HFFc6 (cell line): Measurements from ENCODE around the gene HGS. TPM values are rescaled to one million over a fixed set of nuclear protein-coding genes. Genes with fewer than 3 reads are reported as not detected.

ENCODE experiments used
- DNase-seq: peaks from one replicate; pipeline ENCODE4 v3.0.0-alpha.2; 2018
- H3K27ac Mint-ChIP-seq: 2 replicates; pipeline ENCODE4 v1.8.0; 2020; ENCODE audit warnings: mild to moderate bottlenecking, mixed read lengths
- H3K27me3 Mint-ChIP-seq: 2 replicates; pipeline ENCODE4 v1.8.0; 2021; ENCODE audit warnings: mild to moderate bottlenecking, moderate library complexity, mixed read lengths; ENCODE audit not compliant: insufficient read depth
- H3K36me3 Mint-ChIP-seq: 2 replicates; pipeline ENCODE4 v1.8.0; 2021; ENCODE audit warnings: low read depth, mixed read lengths
- H3K4me1 Mint-ChIP-seq: 2 replicates; pipeline ENCODE4 v1.8.0; 2020; ENCODE audit warnings: low read depth, mixed read lengths
- H3K4me3 Mint-ChIP-seq: 2 replicates; pipeline ENCODE4 v1.8.0; 2020; ENCODE audit warnings: mild to moderate bottlenecking, moderate library complexity, mixed read lengths
- H3K9me3 Mint-ChIP-seq: 2 replicates; pipeline ENCODE4 v1.8.0; 2020; ENCODE audit warnings: mild to moderate bottlenecking, mixed read lengths
- microRNA-seq: library from miRNA; unstranded; fragments of <30 nt; microRNA quantifications from one replicate; pipeline ENCODE4, GENCODE V29; 2019
- total RNA-seq, 6 experiments: library from RNA; stranded (reverse); fragmentation: NEBNext Ultra II Directional; extraction: Animal tissue kit (Norgen Biotek cat#: 25700); gene quantifications; 2 replicates in 1 of 6; 3 replicates in 5 of 6; pipeline ENCODE4 v1.2.3, GENCODE V29; 2021
- TF ChIP-seq, protein P1 (sequence below): fragments of 200-600 bp; sonication (generic); IDR thresholded peaks from 2 replicates; pipeline ENCODE4 v1.5.0; 2021; ENCODE audit warnings: antibody characterized with exemption, mild to moderate bottlenecking

HGS gene
- total RNA-seq, 6 experiments from 2014 or later: 106 to 127 (median 116) TPM

DNA sequence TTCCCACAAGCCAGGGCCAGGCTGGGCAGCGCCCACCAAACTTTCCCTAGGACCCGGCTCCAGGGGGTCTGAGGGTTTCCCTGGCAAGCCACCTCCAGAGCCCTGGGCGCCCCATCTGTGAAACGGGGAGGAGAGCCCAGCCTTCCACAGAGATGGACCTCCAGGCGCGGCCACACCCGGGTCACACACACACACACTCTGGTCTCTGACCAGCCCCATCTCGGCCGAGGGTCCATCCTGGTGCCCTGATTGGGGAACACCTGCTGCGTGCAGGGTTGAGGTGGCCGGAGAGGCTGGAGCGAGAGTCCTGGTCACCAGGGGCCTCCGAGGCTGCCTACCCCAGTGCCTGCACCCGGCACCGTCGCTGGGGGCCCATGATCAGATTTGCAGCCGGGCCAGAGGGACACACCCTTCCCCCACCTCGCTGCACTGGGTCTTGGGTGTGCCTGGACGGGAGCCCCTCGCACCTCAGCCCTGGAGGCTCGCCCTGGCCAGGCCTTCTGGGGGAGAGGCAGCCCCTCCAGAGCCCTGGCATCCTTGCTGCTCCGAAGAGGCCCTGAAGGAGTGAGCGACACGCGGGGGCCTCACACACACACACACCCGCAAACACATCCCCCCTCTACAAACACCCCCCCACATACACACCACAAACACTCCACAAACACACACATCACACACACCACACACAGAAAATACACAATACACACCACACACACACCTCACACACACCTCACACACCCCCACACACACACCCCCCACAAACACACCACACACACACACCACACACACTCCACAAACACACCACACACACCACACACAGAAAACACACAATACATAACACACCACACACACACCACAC, 58.0 kb downstream of the HGS start:
- Mint-ChIP-seq H3K27me3 (peaks cover 9% of the 10 kb centered on the region), H3K27ac (no peak overlapping the region), H3K36me3 (no peaks in the 10 kb centered on the region), H3K4me1 (no peaks in the 10 kb centered on the region), H3K4me3 (no peak overlapping the region), H3K9me3 (no peaks in the 10 kb centered on the region)
- no peak for DNase-seq
- TF ChIP-seq, protein P1, sequence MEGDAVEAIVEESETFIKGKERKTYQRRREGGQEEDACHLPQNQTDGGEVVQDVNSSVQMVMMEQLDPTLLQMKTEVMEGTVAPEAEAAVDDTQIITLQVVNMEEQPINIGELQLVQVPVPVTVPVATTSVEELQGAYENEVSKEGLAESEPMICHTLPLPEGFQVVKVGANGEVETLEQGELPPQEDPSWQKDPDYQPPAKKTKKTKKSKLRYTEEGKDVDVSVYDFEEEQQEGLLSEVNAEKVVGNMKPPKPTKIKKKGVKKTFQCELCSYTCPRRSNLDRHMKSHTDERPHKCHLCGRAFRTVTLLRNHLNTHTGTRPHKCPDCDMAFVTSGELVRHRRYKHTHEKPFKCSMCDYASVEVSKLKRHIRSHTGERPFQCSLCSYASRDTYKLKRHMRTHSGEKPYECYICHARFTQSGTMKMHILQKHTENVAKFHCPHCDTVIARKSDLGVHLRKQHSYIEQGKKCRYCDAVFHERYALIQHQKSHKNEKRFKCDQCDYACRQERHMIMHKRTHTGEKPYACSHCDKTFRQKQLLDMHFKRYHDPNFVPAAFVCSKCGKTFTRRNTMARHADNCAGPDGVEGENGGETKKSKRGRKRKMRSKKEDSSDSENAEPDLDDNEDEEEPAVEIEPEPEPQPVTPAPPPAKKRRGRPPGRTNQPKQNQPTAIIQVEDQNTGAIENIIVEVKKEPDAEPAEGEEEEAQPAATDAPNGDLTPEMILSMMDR: no peak

Small RNA genes lying within 50 kb of the gene (microRNA-seq; reads per million reads assigned to microRNA genes)
- gene MIR6786: 6.2 reads per million

Other genes starting within 250 kb of the HGS start
- over 10,000 TPM in 3 of 6 experiments, 1,000 to 10,000 TPM in 3; 7,891 to 11,135 (median 9,908) TPM for gene ACTG1, start 171.2 kb upstream of the HGS start, total RNA-seq
- 1 to 10 TPM in 3 of 6 experiments, under 1 TPM in 3; 0.71 to 1.4 (median 0.99) TPM for gene FSCN2, start 155.6 kb upstream of the HGS start, total RNA-seq
- gene FAAP100, start 131.7 kb upstream of the HGS start, total RNA-seq: 10 to 100 TPM; 21.9 to 27.7 (median 23.9) TPM
- 100 to 1,000 TPM; 121 to 140 (median 133) TPM for gene NPLOC4, start 46.9 kb upstream of the HGS start, total RNA-seq
- 10 to 100 TPM; 14.3 to 19.6 (median 17.2) TPM for gene TSPAN10, start 46.8 kb upstream of the HGS start, total RNA-seq
- gene PDE6G, start 27.5 kb upstream of the HGS start, total RNA-seq: under 1 TPM in 5 of 6 experiments, not detected in 1; 0.37 to 0.76 (median 0.57) TPM
- gene OXLD1, start 17.4 kb upstream of the HGS start, total RNA-seq: 10 to 100 TPM; 20.9 to 33.4 (median 30.9) TPM
- gene CCDC137, start 17.3 kb upstream of the HGS start, total RNA-seq: 10 to 100 TPM; 22.8 to 28.8 (median 25.2) TPM
- gene ARL16, start 214 bp upstream of the HGS start, total RNA-seq: 10 to 100 TPM; 39.4 to 50.5 (median 46.7) TPM
- 100 to 1,000 TPM; 105 to 124 (median 113) TPM for gene MRPL12, start 19.4 kb downstream of the HGS start, total RNA-seq
- gene SLC25A10, start 28.3 kb downstream of the HGS start, total RNA-seq: 10 to 100 TPM; 13.2 to 21.9 (median 17.1) TPM
- gene GCGR, start 120.1 kb downstream of the HGS start, total RNA-seq: not detected
- gene MCRIP1, start 149.3 kb downstream of the HGS start, total RNA-seq: 100 to 1,000 TPM in 2 of 6 experiments, 10 to 100 TPM in 4; 88.0 to 103 (median 92.8) TPM
- not detected for gene PPP1R27, start 151.0 kb downstream of the HGS start, total RNA-seq
- 100 to 1,000 TPM; 790 to 981 (median 910) TPM for gene P4HB, start 176.5 kb downstream of the HGS start, total RNA-seq
- gene ARHGDIA, start 187.3 kb downstream of the HGS start, total RNA-seq: 1,000 to 10,000 TPM in 1 of 6 experiments, 100 to 1,000 TPM in 5; 758 to 1,040 (median 908) TPM
- 100 to 1,000 TPM; 101 to 151 (median 135) TPM for gene ALYREF, start 207.6 kb downstream of the HGS start, total RNA-seq
- 100 to 1,000 TPM; 151 to 169 (median 156) TPM for gene ANAPC11, start 207.7 kb downstream of the HGS start, total RNA-seq
- 1 to 10 TPM in 1 of 6 experiments, under 1 TPM in 5; 0.53 to 1.5 (median 0.71) TPM for gene NPB, start 218.2 kb downstream of the HGS start, total RNA-seq
- 10 to 100 TPM; 33.2 to 45.8 (median 35.8) TPM for gene PCYT2, start 227.4 kb downstream of the HGS start, total RNA-seq
- gene SIRT7, start 234.2 kb downstream of the HGS start, total RNA-seq: 10 to 100 TPM; 16.2 to 20.7 (median 18.5) TPM
- gene MAFG, start 243.7 kb downstream of the HGS start, total RNA-seq: 10 to 100 TPM; 17.7 to 22.4 (median 18.2) TPM